SK-N-DZ (cell line): ENCODE measurements around the gene CLSTN1.
"Not testable (repeated sequence)": the region's sequence is repeated elsewhere in the genome, so short reads cannot be mapped to it uniquely, and the experiment has no call there.

Experiments used
- DNase-seq: peaks from one replicate; pipeline ENCODE4 v3.0.0-alpha.2; 2015; ENCODE audit warnings: low spot score

The CLSTN1 gene

GRCh38 chr1:9798236-9799130 is 25.3 kb downstream of the CLSTN1 start:
- DNase-seq, result no peak

DNA sequence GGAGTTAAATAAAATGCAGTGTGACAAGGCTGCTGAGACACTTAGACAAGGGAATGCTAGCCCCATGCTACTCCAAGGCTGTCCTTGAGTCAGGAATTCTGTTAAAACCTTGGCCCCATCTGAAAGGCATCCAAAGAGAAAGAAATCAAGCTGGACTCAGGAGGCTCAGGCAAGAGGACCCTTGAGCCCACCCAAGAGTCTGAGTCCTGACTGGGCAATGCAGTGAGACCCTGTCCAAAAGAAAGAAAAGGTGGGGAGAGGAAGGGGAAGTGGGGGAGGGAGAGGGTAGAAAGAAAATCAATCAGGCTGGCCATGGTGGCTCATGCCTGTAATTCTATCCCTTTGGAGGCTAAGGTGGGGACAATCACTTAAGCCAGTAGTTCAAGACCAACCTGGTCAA is 26.7 kb downstream of the CLSTN1 start:
- DNase-seq, result no peak

DNA sequence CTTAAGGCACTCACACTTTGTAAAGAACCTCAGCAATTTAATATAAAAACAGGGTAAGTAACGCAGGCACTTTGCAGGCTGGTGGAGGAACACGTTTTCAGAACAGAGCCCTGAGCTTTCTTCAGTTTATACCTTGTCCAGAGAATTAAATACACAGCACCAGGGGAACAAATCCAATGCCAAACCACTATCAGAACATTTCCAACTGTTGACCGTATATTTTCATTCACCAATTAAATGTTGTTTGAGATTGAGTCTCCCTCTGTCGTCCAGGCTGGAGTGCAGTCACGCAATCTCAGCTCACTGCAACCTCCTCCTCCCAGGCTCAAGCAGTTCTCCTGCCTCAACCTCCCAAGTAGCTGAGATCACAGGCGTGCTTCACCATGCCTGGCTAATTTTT is 29.7 kb downstream of the CLSTN1 start:
- no peak for DNase-seq

DNA sequence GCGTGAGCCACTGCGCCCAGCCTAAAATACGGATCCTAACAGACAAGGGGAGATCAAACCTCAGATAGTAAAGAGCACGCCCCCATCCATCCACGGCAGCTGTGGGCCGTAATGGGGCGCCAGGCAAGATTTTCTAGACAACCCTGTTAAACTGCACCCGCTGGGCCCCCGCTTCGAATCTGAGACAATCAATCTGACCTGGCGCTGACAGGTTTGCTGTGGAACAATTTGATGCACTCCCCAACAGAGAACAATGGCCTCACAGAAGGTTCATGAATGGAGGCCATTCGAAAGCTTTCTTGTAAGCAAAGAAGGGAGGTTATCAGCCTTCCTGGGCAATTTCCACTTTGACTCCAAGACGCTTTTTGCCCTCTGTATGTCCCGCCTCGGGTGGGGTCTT is 30.5 kb downstream of the CLSTN1 start:
- DNase-seq, result no peak

DNA sequence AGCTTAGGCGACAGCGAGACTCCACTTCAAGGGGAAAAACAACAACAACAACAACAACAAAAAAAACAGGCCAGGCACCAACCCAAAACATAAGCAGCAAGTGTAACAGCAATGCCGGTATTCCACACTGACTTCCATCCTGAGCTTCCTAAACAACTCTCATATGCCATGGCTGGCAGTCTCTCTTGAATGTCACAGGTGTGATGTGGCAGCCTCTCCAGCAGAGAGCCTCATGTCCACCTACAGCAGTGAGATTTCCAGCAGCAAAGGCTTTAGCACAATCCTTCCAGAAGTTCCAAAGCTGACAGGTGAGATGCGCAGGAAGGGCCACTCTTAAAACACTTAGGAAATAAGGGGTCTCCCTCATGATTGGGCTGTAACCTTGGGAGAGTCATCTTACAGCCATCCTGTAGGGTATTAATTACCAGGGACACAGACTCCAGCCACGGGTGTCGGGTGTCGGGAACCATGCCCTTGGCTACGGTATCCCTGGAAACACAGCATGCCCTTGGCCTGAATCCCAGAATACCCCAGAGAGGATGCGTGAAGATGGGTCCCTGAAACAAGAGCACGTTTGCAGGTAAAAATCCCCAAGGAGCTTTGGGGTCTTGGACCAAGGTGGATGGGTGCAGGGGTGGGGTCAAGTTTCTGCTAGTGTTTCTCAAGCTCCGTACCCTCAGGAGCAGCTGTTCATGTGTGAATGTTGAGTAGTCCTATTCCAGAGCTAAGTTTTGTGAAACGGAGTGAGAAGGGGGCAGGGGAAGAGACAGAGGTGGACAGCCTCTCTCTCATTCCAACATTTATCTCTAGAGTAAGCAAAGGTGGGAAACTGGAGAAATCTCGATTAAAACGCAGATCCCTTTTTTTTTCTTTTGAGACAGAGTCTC is 31.4 kb downstream of the CLSTN1 start:
- peak; percentile 21 for DNase-seq

GRCh38 chr1:9789700-9790099 is 34.1 kb downstream of the CLSTN1 start:
- not testable (repeated sequence) for DNase-seq

DNA sequence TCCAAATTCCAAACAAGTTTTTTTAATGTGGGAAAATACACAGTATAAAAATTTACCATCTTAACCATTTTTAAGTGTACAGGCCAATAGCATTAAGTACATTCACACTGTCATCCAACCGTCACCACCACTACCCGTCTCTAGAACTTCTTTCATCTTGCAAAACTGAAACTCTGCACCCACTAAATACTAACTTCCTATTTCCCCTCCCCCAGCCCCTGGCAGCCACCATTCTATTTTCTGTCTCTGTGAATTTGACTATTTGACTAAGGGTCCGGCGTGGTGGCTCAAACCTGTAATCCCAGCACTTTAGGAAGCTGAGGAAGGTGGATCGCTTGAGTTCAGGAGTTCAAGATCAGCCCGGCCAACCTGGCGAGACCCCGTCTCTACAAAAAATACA is 36.1 kb downstream of the CLSTN1 start:
- no peak for DNase-seq

DNA sequence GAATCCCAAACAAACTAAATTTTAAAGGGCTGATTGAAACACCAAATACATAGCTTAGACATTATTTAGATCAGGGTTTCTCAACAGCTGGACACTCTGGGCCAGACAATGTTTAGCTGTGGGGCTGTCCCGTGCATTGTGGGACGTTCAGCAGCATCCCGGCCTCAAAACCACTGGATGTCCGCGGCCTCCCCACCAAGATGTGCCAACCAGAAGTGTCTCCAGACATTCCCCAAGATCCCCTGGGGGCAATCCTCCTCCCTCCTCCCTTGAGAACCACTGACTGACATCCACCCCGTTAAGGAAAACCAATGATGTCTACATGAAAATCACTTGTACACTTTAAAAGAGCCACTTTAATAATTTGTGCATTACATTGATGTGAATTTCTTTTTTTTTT is 38.4 kb downstream of the CLSTN1 start:
- DNase-seq, result no peak

DNA sequence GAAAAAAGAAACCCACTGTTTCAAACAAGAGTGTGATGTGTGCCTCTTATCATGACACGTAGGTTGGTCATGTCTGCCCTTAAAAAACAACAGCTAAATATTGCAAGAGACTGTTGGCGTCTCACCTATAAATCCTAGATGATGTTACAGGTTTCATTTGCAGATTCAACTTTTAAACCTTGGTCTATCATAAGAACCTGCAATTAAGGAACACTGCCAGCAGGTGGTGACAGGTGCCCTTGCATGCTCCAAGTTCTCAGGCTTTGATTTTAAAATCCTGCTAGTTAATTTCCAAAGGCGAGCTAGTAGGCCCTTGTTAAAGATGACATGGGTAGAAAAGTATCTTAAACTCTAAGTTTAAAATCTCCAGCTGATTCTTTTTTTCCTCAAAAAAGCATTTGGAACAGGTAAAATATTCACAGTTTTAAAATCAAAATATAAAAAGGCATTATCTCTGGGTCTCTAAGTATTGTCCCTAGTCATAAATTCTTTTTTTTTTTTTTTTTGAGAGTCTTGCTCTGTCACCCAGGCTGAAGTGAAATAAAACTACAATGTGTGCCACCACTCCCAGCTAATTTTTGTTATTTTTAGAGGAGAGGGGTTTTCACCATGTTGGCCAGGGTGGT is 39.1 kb downstream of the CLSTN1 start:
- peak; percentile 29 for DNase-seq

- no peak for DNase-seq
These were observed 40.9 kb downstream of the CLSTN1 start for GRCh38 chr1:9782897-9783296.

DNA sequence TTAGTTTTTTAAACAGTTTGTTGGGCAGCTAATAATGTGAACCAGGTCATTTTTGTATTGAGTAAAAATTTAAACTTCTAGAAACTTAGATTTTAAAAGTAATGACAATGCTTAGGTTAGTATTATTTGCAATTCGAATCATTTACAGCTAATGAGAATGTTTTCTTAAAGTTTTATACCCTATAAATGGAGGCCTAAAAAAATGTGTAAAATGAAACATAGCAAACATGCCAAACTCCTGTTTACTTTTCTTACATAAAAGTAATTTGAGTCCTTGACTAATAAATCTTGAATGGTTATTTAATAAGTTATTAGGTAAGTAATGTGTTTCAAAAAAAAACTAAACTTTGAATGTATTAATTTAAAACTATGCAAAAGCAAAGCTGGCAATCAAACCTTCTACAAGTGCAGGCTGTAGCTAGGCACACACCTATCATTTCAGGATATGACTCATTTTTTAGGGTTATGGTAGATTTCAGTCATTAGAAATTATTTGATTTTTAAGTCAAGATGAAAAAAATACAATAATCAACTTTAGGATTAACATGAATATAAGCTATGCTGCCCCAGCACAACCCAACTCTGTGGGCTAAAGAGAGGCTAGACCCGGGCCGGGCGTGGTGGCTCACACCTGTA is 41.5 kb downstream of the CLSTN1 start:
- no peak for DNase-seq

DNA sequence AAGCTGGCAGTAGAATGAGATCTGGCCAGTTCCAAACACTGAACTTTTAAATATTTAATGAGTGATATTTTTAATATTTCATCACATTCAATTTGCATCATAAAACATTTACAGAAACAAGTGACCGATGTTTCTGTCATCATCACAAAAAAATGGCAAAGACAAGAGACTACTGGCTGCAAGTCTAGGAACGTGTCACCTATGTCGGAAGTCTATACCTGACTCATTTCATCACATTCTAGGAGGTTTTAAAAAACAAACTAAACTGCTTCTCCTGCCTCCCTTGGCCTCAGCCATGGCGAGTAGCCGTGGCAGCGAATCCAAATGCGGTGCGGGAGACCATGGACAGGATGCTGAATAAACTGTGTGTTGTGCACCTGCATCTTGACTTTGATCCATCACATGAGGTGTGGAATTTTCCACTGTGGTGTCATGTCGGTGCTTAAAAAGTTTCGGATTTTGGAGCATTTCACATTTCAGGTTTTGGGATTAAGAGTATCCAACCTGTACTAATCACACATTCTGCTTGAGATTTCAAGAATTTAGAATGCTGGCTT is 43.1 kb downstream of the CLSTN1 start:
- DNase-seq, result no peak

DNA sequence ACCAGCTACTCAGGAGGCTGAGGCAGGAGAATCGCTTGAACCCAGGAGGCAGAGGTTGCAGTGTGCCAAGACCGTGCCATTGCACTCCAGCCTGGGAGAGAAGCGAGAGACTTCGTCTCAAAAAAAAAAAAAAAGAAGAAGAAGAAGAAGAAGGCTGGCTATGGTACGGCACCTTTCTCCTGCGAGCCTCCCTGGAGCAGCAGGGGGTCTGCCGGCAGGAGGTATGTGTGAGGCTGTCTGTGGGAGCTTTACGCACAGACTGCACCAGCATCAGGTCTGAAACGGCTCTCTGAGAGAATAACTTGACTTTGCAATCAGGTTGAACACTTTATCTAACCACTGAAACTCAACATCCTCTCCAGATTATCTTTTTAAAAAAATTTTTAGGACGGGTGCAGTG is 44.9 kb downstream of the CLSTN1 start:
- DNase-seq, result no peak

GRCh38 chr1:9776685-9777084 is 47.1 kb downstream of the CLSTN1 start:
- no peak for DNase-seq

- no peak for DNase-seq
These were observed 48.8 kb downstream of the CLSTN1 start for GRCh38 chr1:9774712-9775679.

DNA sequence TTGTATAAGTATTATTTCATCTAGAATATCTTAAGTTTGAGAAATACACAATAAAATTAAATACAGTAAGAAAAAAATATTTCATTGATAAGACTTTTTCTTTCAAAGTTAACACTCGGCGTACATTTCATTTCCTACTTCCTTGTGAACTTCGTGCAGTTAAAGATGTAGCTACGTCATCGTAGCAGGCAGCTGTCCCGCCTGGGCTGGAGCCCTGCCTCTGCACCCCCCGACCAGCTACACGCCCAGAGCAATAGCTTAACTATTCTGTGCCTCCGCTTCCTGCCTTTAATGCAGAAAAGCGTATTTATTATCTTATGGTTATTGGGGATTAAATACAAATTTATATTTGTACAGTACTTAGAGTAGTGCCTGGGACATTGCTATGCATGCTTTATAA is 53.5 kb downstream of the CLSTN1 start:
- DNase-seq, result no peak

GRCh38 chr1:9768983-9769382 is 54.8 kb downstream of the CLSTN1 start:
- no peak for DNase-seq

DNA sequence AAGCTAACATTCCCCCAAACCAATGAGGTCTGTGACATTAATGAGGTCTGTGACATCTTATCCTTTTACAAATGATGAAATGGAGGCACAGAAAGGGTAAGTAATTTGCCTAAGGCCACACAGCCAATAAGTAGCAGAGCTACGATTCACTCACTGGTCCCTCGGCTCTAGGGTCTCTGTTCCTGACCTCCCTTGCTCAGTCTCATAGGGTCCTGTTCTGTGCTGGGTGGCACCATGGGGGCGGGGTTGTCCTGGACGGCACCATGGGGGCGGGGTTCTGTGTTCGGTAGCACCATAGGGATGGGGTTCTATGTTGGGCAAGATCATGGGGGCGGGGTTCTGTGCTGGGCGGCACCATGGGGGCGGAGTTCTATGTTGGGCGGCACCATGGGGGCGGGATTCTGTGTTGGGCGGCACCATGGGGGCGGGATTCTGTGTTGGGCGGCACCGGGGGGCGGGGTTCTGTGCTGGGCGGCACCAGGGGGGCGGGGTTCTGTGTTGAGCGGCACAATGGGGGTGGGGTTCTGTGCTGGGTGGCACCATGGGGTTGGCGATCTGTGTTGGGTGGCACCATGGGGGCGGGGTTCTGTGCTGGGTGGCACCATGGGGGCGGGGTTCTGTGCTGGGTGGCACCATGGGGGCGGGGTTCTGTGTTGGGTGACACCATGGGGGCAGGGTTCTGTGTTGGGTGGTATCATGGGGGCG is 55.6 kb downstream of the CLSTN1 start:
- no peak for DNase-seq

DNA sequence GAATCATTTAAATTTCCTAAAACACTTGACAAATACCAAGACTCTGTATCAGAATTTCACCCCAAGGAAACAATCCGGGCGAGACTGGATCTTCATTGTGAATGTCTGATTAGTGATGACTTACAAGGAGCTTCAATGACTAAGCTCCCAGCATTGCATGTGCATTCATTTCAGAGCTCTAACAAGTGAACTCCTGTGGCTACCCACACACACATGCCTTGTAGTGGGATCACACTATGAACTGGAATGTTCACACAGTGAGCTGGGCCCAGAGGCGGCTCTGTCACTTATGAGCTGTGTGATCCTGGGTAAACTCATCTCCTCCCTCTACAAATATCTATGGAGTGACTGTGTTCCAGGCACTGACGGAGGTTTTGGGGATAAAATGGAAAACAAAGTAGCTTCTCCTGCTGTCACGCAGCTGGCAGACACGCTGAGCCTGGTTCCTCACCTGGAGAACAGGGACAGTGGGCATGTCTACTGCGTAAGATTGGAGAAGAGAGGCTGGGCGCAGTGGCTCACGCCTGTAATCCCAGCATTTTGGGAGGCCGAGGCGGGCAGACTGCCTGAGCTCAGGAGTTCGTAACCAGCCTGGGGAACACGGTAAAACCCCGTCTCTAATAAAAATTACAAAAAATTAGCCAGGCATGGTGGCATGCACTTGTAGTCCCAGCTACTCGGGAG is 56.9 kb downstream of the CLSTN1 start:
- no peak for DNase-seq
